Hepatocyte (in vitro differentiated cells): ENCODE data around the gene CDK5RAP1.

Source experiments
- CTCF ChIP-seq: fragments of 200-600 bp; sonication (generic); IDR thresholded peaks from 2 replicates; pipeline ENCODE4 v1.5.1; 2016; ENCODE audit warnings: antibody characterized with exemption, mild to moderate bottlenecking; ENCODE audit not compliant: poor library complexity
- EZH2 ChIP-seq: fragments of 200-600 bp; sonication (generic); IDR thresholded peaks from 2 replicates; pipeline ENCODE4 v1.6.1; 2016; ENCODE audit warnings: antibody characterized with exemption, mild to moderate bottlenecking, borderline replicate concordance
- EZH2phosphoT487 ChIP-seq: fragments of 200-600 bp; sonication (generic); IDR thresholded peaks from one replicate; pipeline ENCODE4 v1.6.1; 2018; ENCODE audit warnings: antibody characterized with exemption, mild to moderate bottlenecking, low read depth, moderate library complexity; ENCODE audit not compliant: unreplicated experiment, severe bottlenecking

- TF ChIP-seq EZH2phosphoT487 (no peak), CTCF (no peak), EZH2 (no peak)
Measured at GRCh38 chr20:33338467-33339258, 62.7 kb downstream of the CDK5RAP1 start.
